ENCODE results near the gene BORCS5.

DNA sequence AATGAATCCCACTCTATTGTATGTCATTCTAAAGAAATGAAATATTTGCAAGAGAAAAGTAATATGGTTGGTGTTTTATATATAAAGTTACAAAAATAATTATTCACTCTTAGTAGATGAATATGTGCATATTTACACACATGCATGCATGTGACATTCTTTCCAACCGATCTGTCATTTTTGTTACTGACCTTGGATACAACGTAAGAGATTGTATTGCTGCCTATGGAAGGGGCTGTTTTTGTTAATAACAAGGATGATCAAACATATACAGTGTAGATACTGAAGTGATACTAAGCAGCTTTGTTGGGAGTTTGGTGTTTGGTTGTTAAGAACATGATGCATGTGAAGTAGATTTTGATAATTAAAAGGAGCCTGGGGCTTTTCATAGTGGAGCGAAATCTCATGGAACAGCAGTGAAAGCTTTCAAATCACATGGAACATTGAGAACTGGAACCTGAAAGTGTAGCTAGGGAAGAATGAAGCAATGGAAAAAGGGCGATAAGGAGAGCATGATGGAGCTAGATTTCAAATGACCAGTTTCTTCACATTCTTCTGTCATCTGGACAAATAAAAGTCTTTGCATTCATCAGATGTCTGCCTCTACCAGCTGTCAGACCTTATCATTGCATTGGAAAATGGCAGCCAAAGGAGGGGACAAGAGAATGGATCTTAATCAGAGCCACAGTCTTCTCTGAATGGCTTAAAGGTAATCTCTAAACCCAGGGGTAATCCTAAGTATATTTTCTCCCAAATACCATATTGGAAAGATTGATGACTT is 10.0 kb downstream of the BORCS5 start:
- TF ChIP-seq, protein P1, sequence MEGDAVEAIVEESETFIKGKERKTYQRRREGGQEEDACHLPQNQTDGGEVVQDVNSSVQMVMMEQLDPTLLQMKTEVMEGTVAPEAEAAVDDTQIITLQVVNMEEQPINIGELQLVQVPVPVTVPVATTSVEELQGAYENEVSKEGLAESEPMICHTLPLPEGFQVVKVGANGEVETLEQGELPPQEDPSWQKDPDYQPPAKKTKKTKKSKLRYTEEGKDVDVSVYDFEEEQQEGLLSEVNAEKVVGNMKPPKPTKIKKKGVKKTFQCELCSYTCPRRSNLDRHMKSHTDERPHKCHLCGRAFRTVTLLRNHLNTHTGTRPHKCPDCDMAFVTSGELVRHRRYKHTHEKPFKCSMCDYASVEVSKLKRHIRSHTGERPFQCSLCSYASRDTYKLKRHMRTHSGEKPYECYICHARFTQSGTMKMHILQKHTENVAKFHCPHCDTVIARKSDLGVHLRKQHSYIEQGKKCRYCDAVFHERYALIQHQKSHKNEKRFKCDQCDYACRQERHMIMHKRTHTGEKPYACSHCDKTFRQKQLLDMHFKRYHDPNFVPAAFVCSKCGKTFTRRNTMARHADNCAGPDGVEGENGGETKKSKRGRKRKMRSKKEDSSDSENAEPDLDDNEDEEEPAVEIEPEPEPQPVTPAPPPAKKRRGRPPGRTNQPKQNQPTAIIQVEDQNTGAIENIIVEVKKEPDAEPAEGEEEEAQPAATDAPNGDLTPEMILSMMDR (conservative IDR thresholded peaks at IDR 0.05; ENCODE audit: low read depth, low read length), result no peak
- no peak for TF ChIP-seq EZH2 (IDR thresholded peaks at IDR 0.05; ENCODE audit: borderline replicate concordance, low read depth, low read length, poor library complexity, severe bottlenecking)

Measured in A673 (cell line).